Ovary (tissue), 3 donors: ENCODE data around the gene HECW1.

Experiments
- CTCF ChIP-seq, 3 donors: fragments of 450-650 bp in 2 of 3; fragments of 200-600 bp in 1 of 3; IDR thresholded peaks; one replicate each; pipeline versions ENCODE4 v1.5.1 to v1.8.0; 2016 to 2022; ENCODE audit warnings: antibody characterized with exemption in 3 of 3, mild to moderate bottlenecking in 1 of 3
- EP300 ChIP-seq: sonication (generic); formaldehyde crosslinking; IDR thresholded peaks from one replicate; pipeline ENCODE4 v1.6.1; 2017; ENCODE audit warnings: antibody characterized with exemption
- POLR2A ChIP-seq: fragments of 450-650 bp; IDR thresholded peaks from one replicate; pipeline ENCODE4 v1.6.1; 2017; ENCODE audit warnings: antibody characterized with exemption, mild to moderate bottlenecking, moderate library complexity
- donor health status: DM: no; HTN: no; CAD: no.

- TF ChIP-seq CTCF (IDR thresholded peaks at IDR 0.05): no peak
- TF ChIP-seq POLR2A: no peak
- TF ChIP-seq EP300: no peak
Observed at GRCh38 chr7:43450894-43451293, 338.4 kb downstream of the HECW1 start.
